Activated naive CD8-positive, alpha-beta T cell treated with anti-CD3 and anti-CD28 coated beads, Interleukin-2, amount 10 ng/mL, durations not matched to agents 7 days and 5 days (primary cell): ENCODE measurements around the gene GRIK3. TPM values are rescaled to one million over a fixed set of nuclear protein-coding genes. Genes with fewer than 3 reads are reported as not detected.

Experiments
- ATAC-seq: fragments of 150-1000 bp; cut with Tn5 transposase; one replicate; pipeline ENCODE4 v1.10.0; 2021; ENCODE audit warnings: low read depth, moderate library complexity
- POLR2A ChIA-PET: fragments of 350-600 bp; sonication (Branson Sonifier 250); formaldehyde crosslinking; loops from one replicate; lab custom pipeline; 2021; ENCODE audit warnings: antibody characterized with exemption; lab: Charles Lee
- DNase-seq: peaks from one replicate; pipeline ENCODE4 v3.0.0; 2021
- H3K27ac Mint-ChIP-seq: one replicate; pipeline ENCODE4 v1.8.0; 2022; ENCODE audit warnings: mild to moderate bottlenecking, mixed read lengths
- H3K27me3 Mint-ChIP-seq: one replicate; pipeline ENCODE4 v1.8.0; 2022; ENCODE audit warnings: mild to moderate bottlenecking, moderate library complexity, mixed read lengths
- H3K36me3 Mint-ChIP-seq: one replicate; pipeline ENCODE4 v1.8.0; 2021; ENCODE audit warnings: mild to moderate bottlenecking, mixed read lengths
- H3K4me1 Mint-ChIP-seq: one replicate; pipeline ENCODE4 v1.8.0; 2021; ENCODE audit warnings: mixed read lengths
- H3K4me3 Mint-ChIP-seq: one replicate; pipeline ENCODE4 v1.8.0; 2022; ENCODE audit warnings: mild to moderate bottlenecking, moderate library complexity, mixed read lengths
- H3K9me3 Mint-ChIP-seq: one replicate; pipeline ENCODE4 v1.8.0; 2021; ENCODE audit warnings: mixed read lengths
- total RNA-seq, 2 experiments: library from RNA; stranded (reverse); gene quantifications; one replicate each; pipeline ENCODE4 v1.2.3, GENCODE V29; 2021

The GRIK3 gene
- total RNA-seq, 2 experiments from 2014 or later: not detected

DNA sequence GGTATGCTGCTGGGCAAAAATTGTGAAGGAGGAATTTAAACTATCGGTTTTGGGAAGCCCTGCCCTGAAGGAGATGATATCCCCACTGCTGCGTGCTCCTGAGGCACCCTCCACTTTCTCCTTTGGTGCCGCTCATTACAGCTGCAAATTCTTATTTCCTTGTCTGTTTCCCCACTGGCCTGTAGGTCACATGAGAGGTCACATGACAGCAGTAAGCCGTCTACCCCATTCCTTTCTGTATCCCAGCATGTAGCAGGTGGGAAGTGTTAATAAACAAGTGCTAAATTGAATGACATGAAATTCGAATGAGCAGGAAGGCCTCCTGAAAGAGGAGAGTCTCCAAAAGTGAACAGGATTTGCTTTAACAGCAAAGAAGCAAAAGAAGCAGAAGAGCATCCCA is 58.7 kb downstream of the GRIK3 start:
- peaks cover 2% of the 10 kb centered on the region for H3K9me3 Mint-ChIP-seq
- H3K27me3 Mint-ChIP-seq: peaks cover 3% of the 10 kb centered on the region

DNA sequence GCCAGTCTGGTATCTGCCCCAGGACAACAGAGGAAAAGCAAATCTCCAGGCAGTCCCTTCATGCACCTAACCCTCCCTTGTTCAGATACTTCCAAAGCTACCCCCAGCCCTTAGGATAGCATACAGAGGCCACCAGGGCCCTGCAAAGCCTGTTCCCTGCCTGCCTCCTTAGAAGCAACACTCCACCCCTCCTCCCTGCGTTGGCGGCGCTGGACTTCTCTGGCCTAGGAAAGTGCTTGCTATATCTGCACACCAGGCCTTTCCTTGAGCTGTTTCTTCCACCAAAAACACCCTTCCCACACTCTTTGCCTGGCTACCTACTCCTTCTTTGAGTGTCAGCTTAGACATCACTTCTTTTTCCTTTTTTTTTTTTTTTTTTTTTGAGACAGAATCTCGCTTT is 61.3 kb downstream of the GRIK3 start:
- Mint-ChIP-seq H3K9me3 (no peaks in the 10 kb centered on the region), H3K36me3 (no peaks in the 10 kb centered on the region), H3K27me3 (no peaks in the 10 kb centered on the region), H3K4me1 (no peaks in the 10 kb centered on the region), H3K27ac (no peak overlapping the region), H3K4me3 (no peak overlapping the region)
- DNase-seq: no peak
- no peak for ATAC-seq
- POLR2A ChIA-PET: no interaction called here

More for the DNA sequence above, 58.7 kb downstream of the GRIK3 start:
- Mint-ChIP-seq H3K36me3 (no peaks in the 10 kb centered on the region), H3K4me1 (no peaks in the 10 kb centered on the region), H3K27ac (no peak overlapping the region), H3K4me3 (no peak overlapping the region)
- ATAC-seq (no peak), DNase-seq (no peak)
- POLR2A ChIA-PET: no interaction called here

DNA sequence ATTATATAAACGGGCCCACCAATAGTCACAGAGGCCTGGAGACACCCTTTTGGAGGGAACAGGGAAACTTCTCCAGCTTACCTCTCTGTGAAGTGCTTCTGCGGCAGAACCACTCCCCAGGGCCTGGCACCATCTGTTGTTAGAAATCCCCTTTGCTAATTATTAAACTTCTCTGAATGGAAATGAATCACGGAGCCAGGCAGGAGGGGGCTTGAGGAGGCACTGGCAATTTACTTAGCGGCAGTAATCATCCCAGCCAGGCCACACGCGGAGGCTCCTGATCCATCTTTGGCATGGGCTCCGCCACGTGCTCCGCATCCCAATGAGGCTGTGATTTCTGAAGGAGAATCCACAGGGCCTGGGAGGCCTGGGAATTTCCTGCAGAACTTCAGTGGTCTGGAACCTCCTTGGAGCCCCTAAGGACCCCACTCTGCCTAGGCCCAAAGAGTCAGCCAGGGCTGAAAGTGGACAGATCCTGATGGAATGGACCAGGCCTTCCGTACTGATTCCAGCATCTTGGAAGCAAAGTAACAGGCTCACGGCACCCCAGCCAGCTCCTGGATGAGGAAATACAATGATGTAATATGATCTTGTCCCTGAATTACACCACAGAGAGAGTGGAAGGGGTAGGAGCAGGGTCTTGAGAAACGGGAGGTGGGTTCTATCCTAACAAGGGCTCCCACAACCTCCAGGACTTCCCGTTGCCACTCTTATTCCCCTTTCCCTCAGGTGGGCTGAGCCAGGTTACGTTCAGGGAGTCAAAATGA is 62.3 kb downstream of the GRIK3 start:
- no peak for ATAC-seq
- no peak overlapping the region for H3K27ac Mint-ChIP-seq
- no peaks in the 10 kb centered on the region for H3K4me1 Mint-ChIP-seq
- no peaks in the 10 kb centered on the region for H3K27me3 Mint-ChIP-seq
- H3K4me3 Mint-ChIP-seq: no peak overlapping the region
- POLR2A ChIA-PET: no interaction called here
- H3K9me3 Mint-ChIP-seq: no peaks in the 10 kb centered on the region
- no peak for DNase-seq
- no peaks in the 10 kb centered on the region for H3K36me3 Mint-ChIP-seq

DNA sequence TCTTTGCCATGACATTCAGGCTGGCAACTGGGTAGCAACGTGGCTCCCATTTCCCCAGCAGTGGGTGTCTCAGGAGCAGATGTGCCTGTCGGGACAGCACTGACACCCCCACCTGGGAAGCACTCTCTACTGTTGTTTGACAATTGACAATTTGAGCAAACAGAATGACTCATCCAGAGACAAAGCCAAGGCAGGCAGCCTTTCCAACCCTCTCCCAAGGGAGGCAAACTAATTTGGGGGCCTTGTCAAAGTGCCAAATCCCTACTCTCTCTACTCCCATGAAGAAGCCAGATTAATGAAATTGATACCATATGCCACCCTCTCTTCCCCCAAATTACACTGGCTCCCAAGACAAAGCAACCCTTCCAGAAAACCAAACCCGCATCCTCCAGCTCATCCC is 65.6 kb downstream of the GRIK3 start:
- no peak for DNase-seq
- Mint-ChIP-seq H3K4me3 (no peak overlapping the region), H3K27me3 (no peaks in the 10 kb centered on the region), H3K4me1 (no peaks in the 10 kb centered on the region), H3K36me3 (no peaks in the 10 kb centered on the region), H3K27ac (no peak overlapping the region), H3K9me3 (no peaks in the 10 kb centered on the region)
- POLR2A ChIA-PET: no interaction called here
- ATAC-seq: no peak

DNA sequence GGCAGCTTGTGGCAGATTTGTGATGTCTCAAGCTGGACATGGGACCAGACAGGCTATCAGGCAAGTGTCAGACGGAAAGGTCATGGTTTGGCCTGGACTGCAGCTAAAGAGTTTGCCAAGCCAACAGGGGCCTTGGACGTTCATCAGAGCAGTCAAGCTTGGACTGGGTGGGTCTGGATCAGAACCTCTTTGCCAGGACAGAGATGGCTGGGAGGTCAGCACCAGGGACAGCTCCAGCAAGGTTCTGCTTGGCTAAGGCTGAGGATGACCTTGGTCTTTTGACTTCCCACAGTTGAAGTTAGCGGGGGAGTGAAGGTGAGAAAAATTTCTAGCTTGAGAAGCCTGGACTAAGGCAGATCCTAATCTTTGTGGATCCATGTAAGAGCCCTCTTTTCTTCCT is 68.1 kb downstream of the GRIK3 start:
- no peaks in the 10 kb centered on the region for H3K36me3 Mint-ChIP-seq
- ATAC-seq (no peak), DNase-seq (peak; percentile 41)
- H3K27me3 Mint-ChIP-seq: no peaks in the 10 kb centered on the region
- no peaks in the 10 kb centered on the region for H3K9me3 Mint-ChIP-seq
- no peak overlapping the region for H3K27ac Mint-ChIP-seq
- no peak overlapping the region for H3K4me3 Mint-ChIP-seq
- no peaks in the 10 kb centered on the region for H3K4me1 Mint-ChIP-seq
- POLR2A ChIA-PET: no interaction called here

DNA sequence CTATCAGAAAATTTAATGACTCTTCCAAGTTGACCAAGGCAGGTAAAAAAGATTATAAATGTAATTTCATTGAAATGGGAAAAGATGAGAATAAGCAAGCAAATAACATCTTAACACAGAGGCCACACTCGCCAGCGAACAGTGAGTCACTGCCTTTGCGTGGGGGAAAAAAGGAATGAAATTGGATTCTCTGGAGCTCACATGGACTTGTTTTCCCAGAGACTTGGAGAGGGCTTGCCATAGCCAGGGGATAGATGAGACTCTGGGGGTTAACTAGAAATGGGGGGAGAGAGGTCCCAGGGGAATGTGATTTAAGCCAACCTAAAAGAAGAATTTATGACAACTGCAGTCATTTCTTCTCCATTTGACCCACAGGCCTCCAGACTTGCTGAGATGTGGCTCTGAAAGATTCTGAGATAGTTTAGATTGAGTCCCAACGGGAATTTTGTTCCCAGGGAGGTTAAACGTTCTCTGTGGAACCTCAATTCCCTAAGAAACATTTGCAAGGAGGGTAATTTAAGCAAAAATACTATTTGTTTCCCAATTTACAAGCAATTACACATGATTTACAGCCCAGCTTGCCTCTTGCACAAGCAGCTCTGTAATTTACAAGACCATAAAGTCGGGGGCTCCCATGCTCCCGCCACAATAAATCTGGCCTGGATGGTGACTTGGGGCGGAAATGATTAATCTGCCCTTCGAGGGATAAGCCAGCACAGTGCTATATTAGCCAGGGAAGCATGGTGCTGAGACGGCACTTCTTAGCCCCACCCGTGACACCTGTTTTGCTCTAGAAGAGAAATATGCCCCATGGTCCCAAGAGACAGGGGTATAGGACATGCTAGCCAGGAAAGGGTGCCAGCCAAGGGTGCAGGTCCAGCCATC is 68.8 kb downstream of the GRIK3 start:
- H3K4me1 Mint-ChIP-seq: no peaks in the 10 kb centered on the region
- H3K36me3 Mint-ChIP-seq: no peaks in the 10 kb centered on the region
- no peaks in the 10 kb centered on the region for H3K9me3 Mint-ChIP-seq
- ATAC-seq (no peak), DNase-seq (no peak)
- H3K4me3 Mint-ChIP-seq: no peak overlapping the region
- no peaks in the 10 kb centered on the region for H3K27me3 Mint-ChIP-seq
- no peak overlapping the region for H3K27ac Mint-ChIP-seq
- POLR2A ChIA-PET: no interaction called here

DNA sequence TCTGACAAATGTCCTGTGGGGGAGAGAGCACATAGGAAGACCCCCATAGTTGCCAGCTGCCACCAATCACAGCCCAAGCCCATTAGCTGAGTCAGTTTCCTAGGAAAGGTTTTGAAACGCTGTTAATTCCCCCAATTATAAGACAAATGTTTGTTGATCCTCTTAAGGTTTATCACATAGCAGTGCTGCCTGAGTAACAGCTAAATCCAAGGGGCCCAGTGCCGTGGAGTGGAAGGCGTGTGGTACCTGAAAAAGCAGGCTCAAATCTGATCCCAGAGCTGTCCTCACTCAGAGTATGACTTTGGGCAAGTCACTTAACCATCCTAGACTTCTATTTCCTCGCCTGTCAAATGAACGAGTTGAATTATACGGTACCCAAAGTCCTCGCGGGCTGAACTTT is 69.5 kb downstream of the GRIK3 start:
- Mint-ChIP-seq H3K36me3 (no peaks in the 10 kb centered on the region), H3K9me3 (no peaks in the 10 kb centered on the region), H3K4me1 (no peaks in the 10 kb centered on the region), H3K4me3 (no peak overlapping the region), H3K27me3 (no peaks in the 10 kb centered on the region), H3K27ac (no peak overlapping the region)
- POLR2A ChIA-PET: no interaction called here
- DNase-seq (no peak), ATAC-seq (no peak)

DNA sequence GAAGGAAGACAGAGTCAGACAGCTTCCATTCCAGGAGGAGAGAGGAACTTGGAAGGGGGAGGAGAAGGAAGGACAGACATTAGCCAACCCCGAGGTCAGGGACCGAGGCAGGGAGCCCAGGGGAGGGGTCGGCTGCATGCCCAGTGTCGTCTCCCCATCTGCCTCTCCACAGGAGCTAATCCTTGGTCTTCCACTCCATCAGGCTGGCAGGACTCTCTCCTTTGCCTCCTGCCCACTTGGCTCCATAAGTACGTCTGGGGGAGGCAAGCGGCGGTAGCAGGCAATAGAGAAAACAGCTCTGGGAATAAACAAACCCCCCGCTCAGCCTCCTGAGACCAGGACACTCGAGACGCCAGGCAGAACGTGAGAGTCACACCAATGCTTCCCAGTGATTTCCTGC is 71.3 kb downstream of the GRIK3 start:
- DNase-seq (no peak), ATAC-seq (no peak)
- Mint-ChIP-seq H3K4me1 (no peaks in the 10 kb centered on the region), H3K4me3 (no peak overlapping the region), H3K36me3 (no peaks in the 10 kb centered on the region), H3K27ac (no peak overlapping the region), H3K27me3 (no peaks in the 10 kb centered on the region), H3K9me3 (no peaks in the 10 kb centered on the region)
- POLR2A ChIA-PET: no interaction called here

DNA sequence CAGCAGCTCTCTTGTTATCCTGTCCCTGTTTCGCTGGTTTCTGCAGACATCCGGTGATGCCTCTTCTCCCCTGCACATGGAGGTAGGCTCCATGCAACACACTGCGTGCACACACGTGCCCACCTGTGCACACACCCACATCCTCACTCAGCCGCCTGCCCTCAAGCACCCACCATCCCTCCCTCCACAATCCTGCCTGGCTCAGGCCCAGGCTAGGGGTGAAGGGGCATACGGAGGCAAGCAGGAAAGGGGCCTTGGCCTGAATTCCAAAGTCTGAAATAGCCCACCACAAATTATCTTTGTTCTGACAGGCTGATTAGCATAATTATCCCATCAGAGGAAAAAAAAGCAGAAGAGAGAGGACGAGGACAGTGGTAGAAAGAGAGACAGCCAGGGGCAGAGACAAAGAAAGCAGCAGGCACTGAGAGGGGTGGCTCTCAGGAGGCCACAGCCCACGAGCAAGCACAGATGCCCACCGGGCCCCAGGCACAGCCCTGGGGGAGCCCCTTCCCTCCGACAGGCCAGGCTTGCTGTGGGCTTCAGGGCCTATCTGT is 73.2 kb downstream of the GRIK3 start:
- ATAC-seq (no peak), DNase-seq (no peak)
- POLR2A ChIA-PET: no interaction called here
- H3K4me3 Mint-ChIP-seq: no peak overlapping the region
- no peaks in the 10 kb centered on the region for H3K27me3 Mint-ChIP-seq
- H3K36me3 Mint-ChIP-seq: no peaks in the 10 kb centered on the region
- H3K27ac Mint-ChIP-seq: no peak overlapping the region
- H3K9me3 Mint-ChIP-seq: no peaks in the 10 kb centered on the region
- H3K4me1 Mint-ChIP-seq: no peaks in the 10 kb centered on the region

DNA sequence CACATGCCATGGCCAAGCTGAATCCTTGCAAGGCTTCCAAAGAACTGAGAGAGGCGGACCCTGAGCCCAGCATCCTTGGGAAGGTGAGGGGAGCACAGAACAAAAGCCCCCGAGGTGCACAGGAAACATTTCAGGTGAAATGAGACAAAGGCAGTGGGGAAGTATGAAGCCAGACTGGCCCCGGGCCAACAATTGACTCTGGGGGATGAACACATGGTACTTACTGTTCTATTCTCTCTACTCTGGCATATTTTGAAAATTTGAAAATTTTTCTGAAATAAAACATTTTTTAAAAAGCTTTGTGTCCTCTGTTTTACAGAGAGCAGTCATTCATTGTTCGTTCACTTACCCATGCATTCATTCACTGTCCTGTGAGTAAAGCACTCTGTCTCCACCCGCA is 77.7 kb downstream of the GRIK3 start:
- H3K27ac Mint-ChIP-seq: no peak overlapping the region
- no peak for ATAC-seq
- H3K27me3 Mint-ChIP-seq: no peaks in the 10 kb centered on the region
- H3K4me1 Mint-ChIP-seq: no peaks in the 10 kb centered on the region
- DNase-seq: no peak
- POLR2A ChIA-PET: no interaction called here
- H3K36me3 Mint-ChIP-seq: no peaks in the 10 kb centered on the region
- H3K4me3 Mint-ChIP-seq: no peak overlapping the region
- no peaks in the 10 kb centered on the region for H3K9me3 Mint-ChIP-seq

DNA sequence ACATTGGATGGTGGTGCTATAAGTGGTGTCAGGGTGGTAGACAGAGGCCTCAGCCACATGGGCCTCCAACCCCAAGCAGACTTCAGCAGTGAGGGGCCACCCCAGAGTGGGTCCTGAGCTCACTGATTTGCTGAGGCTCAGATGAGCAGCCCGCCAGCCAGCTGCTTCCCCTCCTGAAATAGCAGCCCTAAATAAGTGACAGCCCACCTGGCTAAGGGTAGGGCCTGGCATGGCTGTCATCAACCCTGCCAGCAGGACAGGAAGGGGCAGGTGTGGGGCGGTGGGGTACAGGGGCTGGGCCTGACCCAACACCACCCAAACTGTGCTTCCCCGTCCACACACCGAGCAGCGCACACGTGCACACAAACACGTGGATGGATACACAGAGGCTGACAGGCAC is 79.3 kb downstream of the GRIK3 start:
- Mint-ChIP-seq H3K9me3 (no peaks in the 10 kb centered on the region), H3K4me1 (no peaks in the 10 kb centered on the region), H3K36me3 (no peaks in the 10 kb centered on the region), H3K4me3 (no peak overlapping the region), H3K27me3 (no peaks in the 10 kb centered on the region), H3K27ac (no peak overlapping the region)
- POLR2A ChIA-PET: no interaction called here
- DNase-seq (no peak), ATAC-seq (no peak)

DNA sequence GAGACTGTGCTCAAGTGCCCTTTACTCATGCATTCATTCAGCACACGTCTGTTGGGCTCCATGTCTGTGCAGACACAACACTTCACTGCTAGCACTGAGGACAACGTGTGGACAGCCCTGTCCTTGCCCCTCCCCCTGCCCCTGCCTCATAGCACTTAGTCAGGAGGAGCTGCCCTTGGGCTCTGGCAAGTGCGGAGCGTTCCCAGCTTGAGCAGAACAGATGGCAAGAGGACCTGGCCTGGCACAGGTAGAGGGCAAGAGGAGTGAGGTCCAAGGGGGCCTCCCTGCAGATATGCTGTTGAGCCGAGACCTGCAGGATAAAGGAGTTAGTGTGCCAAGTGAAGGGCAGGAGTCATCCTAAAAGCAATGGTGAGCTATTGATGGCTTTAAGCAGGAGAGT is 81.3 kb downstream of the GRIK3 start:
- Mint-ChIP-seq H3K4me3 (no peak overlapping the region), H3K27ac (no peak overlapping the region)

DNA sequence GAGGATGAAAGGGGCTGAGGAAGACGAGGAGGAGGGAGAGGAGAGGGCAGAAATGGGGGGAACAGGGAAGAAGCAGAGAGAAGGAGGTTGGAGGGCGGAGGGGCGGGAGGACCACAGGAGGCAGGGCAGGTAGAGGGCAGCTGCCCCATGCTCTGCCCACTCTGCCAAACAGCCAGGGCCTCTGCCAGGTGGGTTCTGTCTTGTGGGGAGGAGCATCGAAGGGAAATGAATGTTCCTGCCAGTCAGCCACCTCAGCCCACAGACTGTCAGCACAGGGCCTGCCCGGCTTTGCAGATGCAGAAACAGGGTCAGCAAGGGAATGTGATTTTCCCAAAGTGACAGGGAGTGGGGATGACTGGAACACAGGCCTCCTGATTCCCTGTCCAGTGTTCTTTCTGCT is 82.6 kb downstream of the GRIK3 start:
- Mint-ChIP-seq H3K4me3 (no peak overlapping the region), H3K27me3 (no peaks in the 10 kb centered on the region), H3K9me3 (no peaks in the 10 kb centered on the region), H3K4me1 (no peaks in the 10 kb centered on the region), H3K36me3 (no peaks in the 10 kb centered on the region), H3K27ac (no peak overlapping the region)
- POLR2A ChIA-PET: no interaction called here
- DNase-seq (no peak), ATAC-seq (no peak)

More for the DNA sequence above, 81.3 kb downstream of the GRIK3 start:
- Mint-ChIP-seq H3K36me3 (no peaks in the 10 kb centered on the region), H3K4me1 (no peaks in the 10 kb centered on the region), H3K9me3 (no peaks in the 10 kb centered on the region), H3K27me3 (no peaks in the 10 kb centered on the region)
- DNase-seq (no peak), ATAC-seq (no peak)
- POLR2A ChIA-PET: no interaction called here

DNA sequence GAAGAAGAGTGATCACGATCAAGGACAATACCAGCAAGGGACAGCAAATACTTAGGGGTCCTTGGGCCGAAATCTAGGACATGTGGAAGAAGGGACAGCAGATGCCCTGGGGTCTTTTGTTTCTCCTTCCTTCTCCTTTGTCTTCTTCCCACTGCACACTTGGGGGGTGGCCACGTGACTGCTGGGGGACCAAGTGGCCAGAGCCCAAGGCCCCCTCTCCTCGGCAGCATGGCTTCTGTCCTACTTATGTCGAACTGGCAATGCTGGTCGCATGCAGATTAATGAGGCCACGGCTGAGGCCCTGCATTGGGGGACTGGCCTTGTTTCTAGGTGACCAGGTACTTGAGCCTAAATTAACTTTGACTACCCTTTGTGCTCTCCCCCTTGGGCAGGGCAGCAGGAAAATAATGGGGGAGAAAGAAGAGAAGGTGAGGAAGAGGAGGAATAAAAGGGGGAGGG is 83.0 kb downstream of the GRIK3 start:
- Mint-ChIP-seq H3K27me3 (no peaks in the 10 kb centered on the region), H3K9me3 (no peaks in the 10 kb centered on the region), H3K4me1 (no peaks in the 10 kb centered on the region), H3K27ac (no peak overlapping the region), H3K4me3 (no peak overlapping the region), H3K36me3 (no peaks in the 10 kb centered on the region)
- ATAC-seq: no peak
- POLR2A ChIA-PET: no interaction called here
- DNase-seq: no peak
